Measurements from ENCODE around the gene SRGAP3. TPM values are rescaled to one million over a fixed set of nuclear protein-coding genes. Genes with fewer than 3 reads are reported as not detected.

Gene SRGAP3
- total RNA-seq, 4 donors from 2014 or later = 13.1 to 84.9 (median 27.4) TPM

GRCh38 chr3:9163289-9163688 is 86.2 kb downstream of the SRGAP3 start:
- Histone ChIP-seq H3K4me1 (peaks cover 11% of the 10 kb centered on the region), H3K27me3 (no peaks in the 10 kb centered on the region), H3K36me3 (no peaks in the 10 kb centered on the region), H3K27ac (no peak overlapping the region), H3K9me3 (no peaks in the 10 kb centered on the region), H3K4me3 (no peak overlapping the region)
- DNase-seq (ENCODE audit: low spot score in 2 of 2) = no peak
- 95% methylated on average over 12 of the region's 12 CpGs for WGBS
- no peak for TF ChIP-seq POLR2AphosphoS5 (IDR thresholded peaks at IDR 0.05)
- TF ChIP-seq EP300 (IDR thresholded peaks at IDR 0.05) = no peak
- TF ChIP-seq POLR2A (IDR thresholded peaks at IDR 0.05) = no peak
- no peak for TF ChIP-seq CTCF (IDR thresholded peaks at IDR 0.05)

- Histone ChIP-seq H3K27ac (no peak overlapping the region), H3K9me3 (no peaks in the 10 kb centered on the region), H3K36me3 (no peaks in the 10 kb centered on the region), H3K4me3 (no peak overlapping the region), H3K4me1 (no peaks in the 10 kb centered on the region), H3K27me3 (no peaks in the 10 kb centered on the region)
- DNase-seq (ENCODE audit: low spot score in 2 of 2) = no peak
- TF ChIP-seq EP300 (IDR thresholded peaks at IDR 0.05) (no peak), CTCF (IDR thresholded peaks at IDR 0.05) (no peak), POLR2AphosphoS5 (IDR thresholded peaks at IDR 0.05) (no peak), POLR2A (IDR thresholded peaks at IDR 0.05) (no peak)
- WGBS = 100% methylated on average over 1 of the region's 1 CpG
These were observed 87.6 kb downstream of the SRGAP3 start for GRCh38 chr3:9161811-9162210.

GRCh38 chr3:9161298-9161697 is 88.1 kb downstream of the SRGAP3 start:
- Histone ChIP-seq H3K4me1 (no peaks in the 10 kb centered on the region), H3K27ac (no peak overlapping the region), H3K36me3 (no peaks in the 10 kb centered on the region), H3K4me3 (no peak overlapping the region), H3K27me3 (no peaks in the 10 kb centered on the region), H3K9me3 (no peaks in the 10 kb centered on the region)
- WGBS = 89% methylated on average over 4 of the region's 4 CpGs
- DNase-seq (ENCODE audit: low spot score in 2 of 2) = no peak
- TF ChIP-seq CTCF (IDR thresholded peaks at IDR 0.05) (no peak), POLR2A (IDR thresholded peaks at IDR 0.05) (no peak), EP300 (IDR thresholded peaks at IDR 0.05) (no peak), POLR2AphosphoS5 (IDR thresholded peaks at IDR 0.05) (no peak)

- no peak for TF ChIP-seq POLR2AphosphoS5 (IDR thresholded peaks at IDR 0.05)
- TF ChIP-seq EP300 (IDR thresholded peaks at IDR 0.05) = no peak
- no peak for TF ChIP-seq POLR2A (IDR thresholded peaks at IDR 0.05)
- TF ChIP-seq CTCF (IDR thresholded peaks at IDR 0.05) = no peak
- Histone ChIP-seq H3K27ac (no peak overlapping the region), H3K4me1 (no peaks in the 10 kb centered on the region), H3K9me3 (no peaks in the 10 kb centered on the region), H3K27me3 (no peaks in the 10 kb centered on the region), H3K4me3 (no peak overlapping the region), H3K36me3 (no peaks in the 10 kb centered on the region)
- WGBS = 95% methylated on average over 13 of the region's 13 CpGs
- DNase-seq (ENCODE audit: low spot score in 2 of 2) = no peak
These were observed 90.4 kb downstream of the SRGAP3 start for GRCh38 chr3:9158865-9159630.

- no peak for DNase-seq (ENCODE audit: low spot score in 2 of 2)
- no peaks in the 10 kb centered on the region for H3K27me3 ChIP-seq
- WGBS = 92% methylated on average over 5 of the region's 5 CpGs
- H3K36me3 ChIP-seq = no peaks in the 10 kb centered on the region
- peaks cover 3% of the 10 kb centered on the region for H3K4me1 ChIP-seq
- TF ChIP-seq CTCF (IDR thresholded peaks at IDR 0.05) = no peak
- TF ChIP-seq POLR2AphosphoS5 (IDR thresholded peaks at IDR 0.05) = no peak
- TF ChIP-seq POLR2A (IDR thresholded peaks at IDR 0.05) = no peak
- TF ChIP-seq EP300 (IDR thresholded peaks at IDR 0.05) = no peak
- H3K4me3 ChIP-seq = no peak overlapping the region
- no peak overlapping the region for H3K27ac ChIP-seq
- H3K9me3 ChIP-seq = no peaks in the 10 kb centered on the region
These were observed 91.6 kb downstream of the SRGAP3 start for GRCh38 chr3:9157651-9158362.
